B cell (primary cell): ENCODE data around the gene ELMOD2.

ENCODE experiments used
- EZH2 ChIP-seq: IDR thresholded peaks from 2 replicates; pipeline ENCODE4 v1.6.1; 2012; ENCODE audit warnings: borderline replicate concordance, low read depth, mild to moderate bottlenecking, moderate library complexity, low read length; ENCODE audit not compliant: insufficient read depth, poor library complexity, severe bottlenecking
- TF ChIP-seq, protein P1 (sequence below): fragments of 200-600 bp; IDR thresholded peaks from one replicate; pipeline ENCODE4 v1.8.0; 2022; ENCODE audit warnings: antibody characterized with exemption, mild to moderate bottlenecking

DNA sequence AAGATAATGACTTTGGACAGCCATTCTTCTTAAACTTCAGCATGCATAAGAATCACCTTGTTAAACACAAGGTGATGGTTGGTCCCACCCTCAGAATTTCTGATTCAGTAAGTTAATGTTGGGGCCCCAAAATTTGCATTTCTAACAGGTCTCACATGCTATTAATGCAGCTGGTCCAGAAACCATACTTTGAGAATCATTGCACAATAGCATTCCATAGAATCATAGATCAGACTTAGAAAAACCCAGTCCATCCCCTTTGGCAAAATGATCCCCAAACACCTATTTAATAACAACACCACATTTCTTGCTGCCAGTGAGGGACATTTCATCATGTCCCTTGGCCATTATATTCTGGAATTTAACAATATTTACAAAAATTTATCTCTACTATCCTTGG lies 19.7 kb upstream of the ELMOD2 start:
- TF ChIP-seq, protein P1, sequence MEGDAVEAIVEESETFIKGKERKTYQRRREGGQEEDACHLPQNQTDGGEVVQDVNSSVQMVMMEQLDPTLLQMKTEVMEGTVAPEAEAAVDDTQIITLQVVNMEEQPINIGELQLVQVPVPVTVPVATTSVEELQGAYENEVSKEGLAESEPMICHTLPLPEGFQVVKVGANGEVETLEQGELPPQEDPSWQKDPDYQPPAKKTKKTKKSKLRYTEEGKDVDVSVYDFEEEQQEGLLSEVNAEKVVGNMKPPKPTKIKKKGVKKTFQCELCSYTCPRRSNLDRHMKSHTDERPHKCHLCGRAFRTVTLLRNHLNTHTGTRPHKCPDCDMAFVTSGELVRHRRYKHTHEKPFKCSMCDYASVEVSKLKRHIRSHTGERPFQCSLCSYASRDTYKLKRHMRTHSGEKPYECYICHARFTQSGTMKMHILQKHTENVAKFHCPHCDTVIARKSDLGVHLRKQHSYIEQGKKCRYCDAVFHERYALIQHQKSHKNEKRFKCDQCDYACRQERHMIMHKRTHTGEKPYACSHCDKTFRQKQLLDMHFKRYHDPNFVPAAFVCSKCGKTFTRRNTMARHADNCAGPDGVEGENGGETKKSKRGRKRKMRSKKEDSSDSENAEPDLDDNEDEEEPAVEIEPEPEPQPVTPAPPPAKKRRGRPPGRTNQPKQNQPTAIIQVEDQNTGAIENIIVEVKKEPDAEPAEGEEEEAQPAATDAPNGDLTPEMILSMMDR: no peak
- no peak for TF ChIP-seq EZH2
